Right atrium auricular region (tissue), 2 donors: ENCODE measurements around the gene KCNH1. TPM values are rescaled to one million over a fixed set of nuclear protein-coding genes. Genes with fewer than 3 reads are reported as not detected.

Experiments
- DNase-seq: peaks from one replicate; pipeline ENCODE4 v3.0.0-alpha.2; 2019; ENCODE audit warnings: low spot score
- H3K27ac ChIP-seq, 2 donors: fragments of 200-600 bp; sonication (generic); 1 replicate in 1 of 2; 2 replicates in 1 of 2; pipeline ENCODE4 v1.5.1; 2016 to 2019
- H3K27me3 ChIP-seq, 2 donors: fragments of 200-600 bp; sonication (generic); one replicate each; pipeline versions ENCODE4 v1.5.1 to v1.6.0; 2017 to 2019
- H3K36me3 ChIP-seq: fragments of 200-600 bp; sonication (generic); one replicate; pipeline ENCODE4 v1.5.1; 2016
- H3K4me1 ChIP-seq, 2 donors: fragments of 200-600 bp; sonication (generic); one replicate each; pipeline versions ENCODE4 v1.5.1 to v1.6.0; 2017 to 2019
- H3K4me3 ChIP-seq, 2 donors: fragments of 200-600 bp; sonication (generic); 1 replicate in 1 of 2; 2 replicates in 1 of 2; pipeline ENCODE4 v1.5.1; 2017 to 2019; ENCODE audit warnings: mild to moderate bottlenecking in 1 of 2, moderate library complexity in 1 of 2
- H3K9me3 ChIP-seq, 2 donors: fragments of 200-600 bp; sonication (generic); one replicate each; pipeline ENCODE4 v1.5.1; 2019
- total RNA-seq, 2 donors: library from RNA; depleted of rRNA; stranded (reverse); fragments of >200 nt; gene quantifications; one replicate each; pipeline ENCODE4 v1.1.0, GENCODE V29; 2016
- TF ChIP-seq, protein P1 (sequence below), 2 donors: fragments of 200-600 bp; sonication (generic); IDR thresholded peaks; one replicate each; pipeline ENCODE4 v1.5.1; 2019; ENCODE audit warnings: antibody characterized with exemption in 2 of 2

KCNH1 gene
- total RNA-seq, 2 donors from 2014 or later = not detected

DNA sequence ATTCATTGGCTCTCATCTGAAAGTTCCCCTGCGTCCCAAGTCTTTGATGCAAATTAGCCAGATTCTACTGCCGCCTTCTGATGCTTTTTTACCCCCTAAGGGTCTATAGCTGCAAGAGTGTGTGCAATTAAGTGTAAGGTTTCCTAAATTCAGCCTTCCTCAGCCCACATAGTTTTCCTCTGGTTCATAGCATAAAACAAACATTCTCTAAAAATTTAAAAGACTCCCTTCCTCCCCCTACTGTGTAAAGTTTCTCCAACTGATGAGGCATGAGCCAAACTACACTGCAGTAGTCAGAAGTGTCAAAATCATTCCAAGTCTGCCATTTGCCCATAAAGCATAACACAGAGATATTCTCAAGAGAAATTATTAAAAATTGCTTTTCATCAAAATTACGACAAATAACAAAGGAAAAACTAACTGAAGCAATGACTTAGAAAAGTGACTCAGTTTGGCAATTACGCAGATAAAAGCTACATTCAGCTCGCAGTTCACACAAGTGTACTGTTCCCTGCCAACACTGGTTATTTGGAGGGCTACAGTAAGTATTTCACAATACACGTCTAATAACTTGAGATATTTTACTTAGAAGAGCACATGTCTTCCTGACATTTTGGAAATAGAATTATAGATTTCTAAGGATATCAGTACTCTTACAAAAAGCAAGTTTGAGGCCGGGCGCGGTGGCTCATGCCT is 15.4 kb downstream of the KCNH1 start:
- H3K4me1 ChIP-seq = no peaks in the 10 kb centered on the region
- no peaks in the 10 kb centered on the region for H3K27me3 ChIP-seq
- DNase-seq = no peak
- no peak overlapping the region for H3K4me3 ChIP-seq
- TF ChIP-seq, protein P1, sequence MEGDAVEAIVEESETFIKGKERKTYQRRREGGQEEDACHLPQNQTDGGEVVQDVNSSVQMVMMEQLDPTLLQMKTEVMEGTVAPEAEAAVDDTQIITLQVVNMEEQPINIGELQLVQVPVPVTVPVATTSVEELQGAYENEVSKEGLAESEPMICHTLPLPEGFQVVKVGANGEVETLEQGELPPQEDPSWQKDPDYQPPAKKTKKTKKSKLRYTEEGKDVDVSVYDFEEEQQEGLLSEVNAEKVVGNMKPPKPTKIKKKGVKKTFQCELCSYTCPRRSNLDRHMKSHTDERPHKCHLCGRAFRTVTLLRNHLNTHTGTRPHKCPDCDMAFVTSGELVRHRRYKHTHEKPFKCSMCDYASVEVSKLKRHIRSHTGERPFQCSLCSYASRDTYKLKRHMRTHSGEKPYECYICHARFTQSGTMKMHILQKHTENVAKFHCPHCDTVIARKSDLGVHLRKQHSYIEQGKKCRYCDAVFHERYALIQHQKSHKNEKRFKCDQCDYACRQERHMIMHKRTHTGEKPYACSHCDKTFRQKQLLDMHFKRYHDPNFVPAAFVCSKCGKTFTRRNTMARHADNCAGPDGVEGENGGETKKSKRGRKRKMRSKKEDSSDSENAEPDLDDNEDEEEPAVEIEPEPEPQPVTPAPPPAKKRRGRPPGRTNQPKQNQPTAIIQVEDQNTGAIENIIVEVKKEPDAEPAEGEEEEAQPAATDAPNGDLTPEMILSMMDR (IDR thresholded peaks at IDR 0.05) = no peak
- H3K36me3 ChIP-seq = no peaks in the 10 kb centered on the region
- no peak overlapping the region for H3K27ac ChIP-seq
- H3K9me3 ChIP-seq = peaks cover 0 to 6% of the 10 kb centered on the region in 2 donors

DNA sequence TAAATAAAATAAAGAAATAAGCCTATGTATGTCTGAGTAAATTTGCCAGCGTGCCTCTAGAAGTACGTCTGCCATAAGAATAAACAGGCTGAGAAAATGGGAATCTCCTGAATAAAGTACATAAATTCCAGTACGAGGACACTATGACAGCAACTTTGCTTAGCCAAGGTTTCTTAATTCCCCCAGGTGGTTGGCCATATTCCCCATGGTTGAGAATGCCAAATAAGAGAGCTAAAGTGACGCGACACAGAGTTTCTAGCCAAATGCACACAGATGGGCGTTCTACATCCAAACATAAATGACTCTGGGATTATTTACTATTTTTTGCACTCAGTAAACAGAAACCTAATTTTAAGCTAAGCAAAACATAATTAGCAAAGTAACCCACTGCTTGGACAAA is 19.5 kb downstream of the KCNH1 start:
- Histone ChIP-seq H3K4me1 (no peaks in the 10 kb centered on the region), H3K36me3 (no peaks in the 10 kb centered on the region), H3K27me3 (no peaks in the 10 kb centered on the region), H3K4me3 (no peak overlapping the region), H3K27ac (no peak overlapping the region), H3K9me3 (no peaks in the 10 kb centered on the region)
- no peak for DNase-seq
- TF ChIP-seq, protein P1 (IDR thresholded peaks at IDR 0.05) = no peak

DNA sequence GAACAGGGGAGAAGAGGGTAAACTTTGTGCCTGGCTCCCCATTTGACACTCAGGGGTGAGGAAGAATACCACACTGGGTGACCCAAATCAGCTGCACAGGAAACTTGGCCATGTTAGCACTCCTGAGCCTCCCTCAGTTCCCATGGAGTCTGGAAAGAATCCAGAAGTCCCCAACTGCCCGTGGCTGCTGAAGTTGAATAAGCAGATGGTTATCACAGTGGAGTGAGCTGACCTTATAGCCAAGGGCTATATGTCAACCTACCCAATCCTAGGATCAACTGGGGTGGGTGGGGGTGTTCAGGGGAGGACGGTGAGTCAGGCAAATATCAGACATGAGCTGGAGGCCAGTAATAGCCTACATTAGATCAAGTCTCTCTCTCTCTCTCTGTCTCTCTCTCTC is 20.4 kb downstream of the KCNH1 start:
- Histone ChIP-seq H3K4me1 (no peaks in the 10 kb centered on the region), H3K27me3 (no peaks in the 10 kb centered on the region), H3K4me3 (no peak overlapping the region), H3K27ac (no peak overlapping the region), H3K36me3 (no peaks in the 10 kb centered on the region), H3K9me3 (no peaks in the 10 kb centered on the region)
- TF ChIP-seq, protein P1 (IDR thresholded peaks at IDR 0.05) = no peak
- no peak for DNase-seq

DNA sequence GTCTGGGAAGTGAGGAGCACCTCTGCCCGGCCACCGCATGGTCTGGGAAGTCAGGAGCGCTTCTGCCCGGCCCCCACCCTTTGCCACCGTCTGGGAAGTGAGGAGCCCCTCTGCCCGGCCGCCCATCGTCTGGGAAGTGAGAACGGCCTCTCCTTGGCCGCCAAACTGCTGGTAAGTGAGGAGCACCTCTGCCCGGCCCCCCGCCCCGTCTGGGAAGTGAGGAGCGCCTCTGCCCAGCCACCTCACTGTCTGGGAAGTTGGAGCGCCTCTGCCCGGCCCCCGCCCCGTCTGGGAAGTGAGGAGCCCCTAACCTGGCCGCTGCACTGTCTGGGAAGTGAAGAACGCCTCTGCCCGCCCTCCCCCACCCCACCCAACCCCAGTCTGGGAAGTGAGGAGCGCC is 22.6 kb downstream of the KCNH1 start:
- Histone ChIP-seq H3K4me3 (no peak overlapping the region), H3K36me3 (no peaks in the 10 kb centered on the region), H3K4me1 (no peaks in the 10 kb centered on the region), H3K9me3 (no peaks in the 10 kb centered on the region), H3K27ac (no peak overlapping the region), H3K27me3 (no peaks in the 10 kb centered on the region)
- TF ChIP-seq, protein P1 (IDR thresholded peaks at IDR 0.05) = no peak
- DNase-seq = no peak

DNA sequence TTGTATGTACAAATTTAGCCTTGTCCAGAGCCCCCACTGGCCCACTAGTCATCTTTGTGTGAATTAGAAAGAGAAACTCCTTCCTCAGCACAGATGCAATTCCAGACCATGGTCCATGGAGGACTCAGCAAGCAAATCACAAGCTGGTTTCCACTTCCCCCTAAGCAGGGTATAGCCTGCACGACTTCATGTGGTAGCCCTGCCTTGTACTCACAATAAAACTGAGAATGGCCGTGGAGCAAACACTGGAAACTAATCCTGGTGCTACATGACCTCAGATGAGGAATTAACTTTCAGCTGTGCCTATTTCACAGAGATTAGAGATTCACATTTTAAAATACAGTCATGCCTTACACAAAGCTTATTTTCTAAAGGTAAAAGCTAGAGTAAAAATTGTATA is 32.5 kb downstream of the KCNH1 start:
- H3K36me3 ChIP-seq = no peaks in the 10 kb centered on the region
- DNase-seq = no peak
- H3K4me1 ChIP-seq = no peaks in the 10 kb centered on the region
- H3K9me3 ChIP-seq = no peaks in the 10 kb centered on the region
- H3K4me3 ChIP-seq = no peak overlapping the region
- H3K27me3 ChIP-seq = no peaks in the 10 kb centered on the region
- TF ChIP-seq, protein P1 (IDR thresholded peaks at IDR 0.05) = no peak
- H3K27ac ChIP-seq = no peak overlapping the region

DNA sequence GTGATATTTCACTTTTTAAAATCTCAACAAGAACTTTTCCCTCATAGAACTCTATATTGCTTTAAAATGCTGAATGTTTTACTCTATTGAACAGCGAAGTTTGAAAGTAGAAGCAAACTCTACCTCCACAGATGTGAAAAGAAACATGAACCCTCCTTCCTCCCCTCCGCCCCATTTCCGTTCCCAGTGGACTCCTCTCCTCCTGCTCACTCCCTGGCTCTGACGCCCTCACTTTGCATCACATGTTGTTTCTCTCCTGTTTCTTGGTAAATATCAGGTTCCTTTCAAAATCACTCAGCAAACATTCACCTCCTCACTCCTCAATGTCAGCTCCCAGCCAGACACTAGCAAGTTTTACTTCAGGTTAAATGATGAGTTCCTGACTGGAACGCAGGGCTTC is 34.6 kb downstream of the KCNH1 start:
- Histone ChIP-seq H3K27me3 (no peaks in the 10 kb centered on the region), H3K36me3 (no peaks in the 10 kb centered on the region), H3K4me1 (no peaks in the 10 kb centered on the region), H3K27ac (no peak overlapping the region), H3K9me3 (no peaks in the 10 kb centered on the region), H3K4me3 (no peak overlapping the region)
- DNase-seq = no peak
- TF ChIP-seq, protein P1 (IDR thresholded peaks at IDR 0.05) = no peak
